Uterus (tissue), 2 donors: ENCODE measurements around the gene LYAR.

Experiments used
- POLR2A ChIP-seq, 2 donors: fragments of 450-650 bp; IDR thresholded peaks; one replicate each; pipeline ENCODE4 v1.6.1; 2016; ENCODE audit warnings: antibody characterized with exemption in 2 of 2, mild to moderate bottlenecking in 1 of 2, moderate library complexity in 1 of 2
- TF ChIP-seq, protein P1 (sequence below), 4 experiments: fragments of 200-600 bp in 2 of 4; fragments of 450-650 bp in 2 of 4; sonication (generic) in 2 of 4; IDR thresholded peaks; one replicate each; pipeline ENCODE4 v1.5.1; 2016 to 2019; ENCODE audit warnings: antibody characterized with exemption in 4 of 4, mild to moderate bottlenecking in 2 of 4, moderate library complexity in 1 of 4

DNA sequence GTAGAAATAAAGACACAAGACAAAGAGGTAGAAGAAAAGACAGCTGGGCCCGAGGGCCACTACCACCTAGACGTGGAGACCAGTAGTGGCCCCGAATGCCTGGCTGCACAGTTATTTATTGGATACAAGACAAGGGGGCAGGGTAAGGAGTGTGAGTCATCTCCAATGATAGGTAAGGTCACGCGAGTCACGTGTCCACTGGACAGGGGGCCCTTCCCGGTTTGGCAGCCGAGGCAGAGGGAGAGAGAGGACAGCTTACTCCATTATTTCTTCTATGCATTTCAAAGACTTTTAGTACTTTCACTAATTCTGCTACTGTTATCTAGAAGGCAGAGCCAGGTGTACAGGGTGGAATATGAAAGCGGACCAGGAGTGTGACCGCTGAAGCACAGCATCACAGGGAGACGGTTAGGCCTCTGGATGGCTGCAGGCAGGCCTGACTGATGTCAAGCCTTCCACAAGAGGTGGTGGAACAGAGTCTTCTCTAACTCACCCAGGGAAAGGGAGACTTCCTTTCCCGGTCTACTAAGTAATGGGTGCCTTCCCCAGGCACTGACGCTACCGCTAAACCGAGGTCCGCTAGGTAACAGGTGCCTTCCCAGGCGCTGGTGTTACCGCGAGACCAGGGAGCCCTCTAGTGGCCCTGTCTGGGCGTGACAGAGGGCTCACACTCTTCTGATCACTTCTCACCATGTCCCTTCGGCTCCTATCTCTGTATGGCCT is 45.0 kb upstream of the LYAR start:
- TF ChIP-seq POLR2A (IDR thresholded peaks at IDR 0.05): no peak
- TF ChIP-seq, protein P1, sequence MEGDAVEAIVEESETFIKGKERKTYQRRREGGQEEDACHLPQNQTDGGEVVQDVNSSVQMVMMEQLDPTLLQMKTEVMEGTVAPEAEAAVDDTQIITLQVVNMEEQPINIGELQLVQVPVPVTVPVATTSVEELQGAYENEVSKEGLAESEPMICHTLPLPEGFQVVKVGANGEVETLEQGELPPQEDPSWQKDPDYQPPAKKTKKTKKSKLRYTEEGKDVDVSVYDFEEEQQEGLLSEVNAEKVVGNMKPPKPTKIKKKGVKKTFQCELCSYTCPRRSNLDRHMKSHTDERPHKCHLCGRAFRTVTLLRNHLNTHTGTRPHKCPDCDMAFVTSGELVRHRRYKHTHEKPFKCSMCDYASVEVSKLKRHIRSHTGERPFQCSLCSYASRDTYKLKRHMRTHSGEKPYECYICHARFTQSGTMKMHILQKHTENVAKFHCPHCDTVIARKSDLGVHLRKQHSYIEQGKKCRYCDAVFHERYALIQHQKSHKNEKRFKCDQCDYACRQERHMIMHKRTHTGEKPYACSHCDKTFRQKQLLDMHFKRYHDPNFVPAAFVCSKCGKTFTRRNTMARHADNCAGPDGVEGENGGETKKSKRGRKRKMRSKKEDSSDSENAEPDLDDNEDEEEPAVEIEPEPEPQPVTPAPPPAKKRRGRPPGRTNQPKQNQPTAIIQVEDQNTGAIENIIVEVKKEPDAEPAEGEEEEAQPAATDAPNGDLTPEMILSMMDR (IDR thresholded peaks at IDR 0.05): peak; percentile 11 to 49 (median 36)
